ENCODE data around the gene GMNN. TPM values are rescaled to one million over a fixed set of nuclear protein-coding genes. Genes with fewer than 3 reads are reported as not detected.
A peak's percentile ranks its signal among the peaks of the same experiment; 100 is the strongest.
"Not testable (repeated sequence)": the region's sequence is repeated elsewhere in the genome, so short reads cannot be mapped to it uniquely, and the experiment has no call there.

GMNN gene
- 8.1 TPM for total RNA-seq

GRCh38 chr6:24774696-24775519, at the start of gene GMNN:
Gene GMNN, plus strand, starts transcription at chr6:24774937. Its CDS starts 2,310 bp downstream, at chr6:24777247.
- TF ChIP-seq, protein P1, sequence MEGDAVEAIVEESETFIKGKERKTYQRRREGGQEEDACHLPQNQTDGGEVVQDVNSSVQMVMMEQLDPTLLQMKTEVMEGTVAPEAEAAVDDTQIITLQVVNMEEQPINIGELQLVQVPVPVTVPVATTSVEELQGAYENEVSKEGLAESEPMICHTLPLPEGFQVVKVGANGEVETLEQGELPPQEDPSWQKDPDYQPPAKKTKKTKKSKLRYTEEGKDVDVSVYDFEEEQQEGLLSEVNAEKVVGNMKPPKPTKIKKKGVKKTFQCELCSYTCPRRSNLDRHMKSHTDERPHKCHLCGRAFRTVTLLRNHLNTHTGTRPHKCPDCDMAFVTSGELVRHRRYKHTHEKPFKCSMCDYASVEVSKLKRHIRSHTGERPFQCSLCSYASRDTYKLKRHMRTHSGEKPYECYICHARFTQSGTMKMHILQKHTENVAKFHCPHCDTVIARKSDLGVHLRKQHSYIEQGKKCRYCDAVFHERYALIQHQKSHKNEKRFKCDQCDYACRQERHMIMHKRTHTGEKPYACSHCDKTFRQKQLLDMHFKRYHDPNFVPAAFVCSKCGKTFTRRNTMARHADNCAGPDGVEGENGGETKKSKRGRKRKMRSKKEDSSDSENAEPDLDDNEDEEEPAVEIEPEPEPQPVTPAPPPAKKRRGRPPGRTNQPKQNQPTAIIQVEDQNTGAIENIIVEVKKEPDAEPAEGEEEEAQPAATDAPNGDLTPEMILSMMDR (IDR thresholded peaks at IDR 0.05) = no peak
- Histone ChIP-seq H3K4me1 (peaks cover 0 to 9% of the 10 kb centered on the region in 2 donors), H3K27me3 (no peaks in the 10 kb centered on the region), H3K36me3 (no peaks in the 10 kb centered on the region), H3K27ac (peak within 1 kb of the TSS; percentile 86 to 95), H3K9me3 (no peaks in the 10 kb centered on the region), H3K4me3 (peak within 1 kb of the TSS; percentile 85 to 98)
- peak; percentile 81 to 98 for DNase-seq (ENCODE audit: low spot score in 2 of 2)
- intact Hi-C loops (cut with DNase I) = loop anchor here (1.0 to 5.0 kb wide), 2 partner anchors 54 to 108 kb away; partner anchors contain the start of genes ACOT13 and TDP2

DNA sequence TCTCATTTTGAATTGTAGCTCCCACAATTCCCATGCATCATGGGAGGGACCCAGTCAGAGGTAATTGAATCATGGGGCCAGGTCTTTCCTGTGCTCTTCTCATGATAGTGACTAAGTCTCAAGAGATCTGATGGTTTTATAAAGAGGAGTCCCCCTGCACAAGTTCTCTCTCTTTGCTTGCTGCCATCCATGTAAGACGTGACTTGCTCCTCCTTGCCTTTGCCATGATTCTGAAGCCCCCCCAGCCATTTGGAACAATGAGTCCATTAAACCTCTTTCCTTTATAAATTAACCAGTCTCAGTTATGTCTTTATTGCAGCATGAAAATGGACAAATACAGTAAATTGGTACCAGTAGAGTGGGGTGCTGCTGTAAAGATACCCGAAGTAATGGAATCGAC, 44.1 kb upstream of the GMNN start:
- H3K27ac ChIP-seq; H3K36me3 ChIP-seq; H3K9me3 ChIP-seq; H3K4me1 ChIP-seq; DNase-seq (ENCODE audit: low spot score in 2 of 2); H3K4me3 ChIP-seq; intact Hi-C loops (cut with DNase I); H3K27me3 ChIP-seq: not testable (repeated sequence)

DNA sequence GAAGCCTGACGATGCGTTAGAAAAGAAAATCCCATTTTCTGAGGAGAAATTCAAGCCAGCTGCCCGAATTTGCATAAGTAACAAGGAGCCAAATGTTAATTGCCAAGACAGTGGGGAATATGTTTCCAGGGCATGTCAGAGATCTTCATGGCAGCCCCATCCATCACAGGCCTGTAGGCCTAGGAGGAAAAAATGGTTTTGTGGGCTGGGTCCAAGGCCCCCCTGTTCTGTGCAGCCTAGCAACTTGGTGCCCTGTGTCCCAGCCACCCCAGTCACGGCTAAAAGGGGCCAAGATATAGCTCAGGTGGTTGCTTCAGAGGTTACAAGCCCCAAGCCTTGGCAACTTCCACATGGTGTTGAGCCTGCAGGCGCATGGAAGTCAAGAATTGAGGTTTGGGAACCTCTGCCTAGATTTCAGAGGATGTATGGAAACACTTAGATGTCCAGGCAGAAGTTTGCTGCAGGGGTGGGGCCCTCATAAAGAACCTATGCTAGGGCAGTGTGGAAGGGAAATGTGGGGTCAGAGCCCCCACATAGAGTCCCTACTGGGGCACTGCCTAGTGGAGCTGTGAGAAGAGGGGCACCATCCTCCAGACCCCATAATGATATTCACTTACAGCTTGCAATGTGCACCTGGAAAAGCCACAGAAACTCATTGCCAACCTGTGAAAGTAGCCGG, 43.1 kb upstream of the GMNN start:
- not testable (repeated sequence) for H3K4me3 ChIP-seq

GRCh38 chr6:24734166-24734565, 40.6 kb upstream of the GMNN start:
- Histone ChIP-seq H3K9me3 (no peaks in the 10 kb centered on the region), H3K4me3 (no peak overlapping the region), H3K4me1 (no peaks in the 10 kb centered on the region), H3K36me3 (no peaks in the 10 kb centered on the region), H3K27me3 (no peaks in the 10 kb centered on the region), H3K27ac (no peak overlapping the region)
- TF ChIP-seq, protein P1 (IDR thresholded peaks at IDR 0.05) = no peak
- intact Hi-C loops (cut with DNase I) = no loop called here
- DNase-seq (ENCODE audit: low spot score in 2 of 2) = no peak

More for the DNA sequence above, 43.1 kb upstream of the GMNN start:
- DNase-seq (ENCODE audit: low spot score in 2 of 2); intact Hi-C loops (cut with DNase I); H3K9me3 ChIP-seq; H3K27me3 ChIP-seq; H3K27ac ChIP-seq; H3K36me3 ChIP-seq; H3K4me1 ChIP-seq: not testable (repeated sequence)

DNA sequence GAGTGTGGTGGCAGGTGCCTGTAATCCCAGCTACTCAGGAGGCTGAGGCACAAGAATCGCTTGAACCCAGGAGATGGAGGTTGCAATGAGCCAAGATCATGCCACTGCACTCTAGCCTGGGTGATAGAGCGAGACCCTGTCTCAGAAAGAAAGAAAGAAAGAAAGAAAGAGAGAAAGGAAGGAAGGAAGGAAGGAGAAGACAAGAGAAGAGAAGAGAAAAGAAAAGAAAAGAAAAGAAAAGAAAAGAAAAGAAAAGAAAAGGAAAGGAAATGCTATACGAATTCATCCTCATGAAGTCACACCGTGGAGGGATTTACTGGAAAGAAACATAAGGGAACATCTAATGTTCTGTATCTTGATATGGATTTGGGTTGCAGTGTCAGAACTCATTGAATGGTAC, 40.0 kb upstream of the GMNN start:
- H3K9me3 ChIP-seq; DNase-seq (ENCODE audit: low spot score in 2 of 2); H3K27me3 ChIP-seq; H3K36me3 ChIP-seq; H3K4me3 ChIP-seq; intact Hi-C loops (cut with DNase I); H3K27ac ChIP-seq; H3K4me1 ChIP-seq: not testable (repeated sequence)

- no peak for DNase-seq (ENCODE audit: low spot score in 2 of 2)
- Histone ChIP-seq H3K27ac (no peak overlapping the region), H3K36me3 (no peaks in the 10 kb centered on the region), H3K4me3 (no peak overlapping the region), H3K9me3 (no peaks in the 10 kb centered on the region), H3K27me3 (no peaks in the 10 kb centered on the region), H3K4me1 (no peaks in the 10 kb centered on the region)
- TF ChIP-seq, protein P1 (IDR thresholded peaks at IDR 0.05) = no peak
- intact Hi-C loops (cut with DNase I) = no loop called here
Measured at GRCh38 chr6:24738741-24739140, 36.0 kb upstream of the GMNN start.

GRCh38 chr6:24740861-24741260, 33.9 kb upstream of the GMNN start:
- H3K4me1 ChIP-seq = no peaks in the 10 kb centered on the region
- intact Hi-C loops (cut with DNase I) = no loop called here
- no peak overlapping the region for H3K27ac ChIP-seq
- DNase-seq (ENCODE audit: low spot score in 2 of 2) = no peak
- no peaks in the 10 kb centered on the region for H3K9me3 ChIP-seq
- H3K27me3 ChIP-seq = no peaks in the 10 kb centered on the region
- TF ChIP-seq, protein P1 (IDR thresholded peaks at IDR 0.05) = no peak
- no peaks in the 10 kb centered on the region for H3K36me3 ChIP-seq
- no peak overlapping the region for H3K4me3 ChIP-seq

Data from ascending aorta (tissue), 2 donors.